ENCODE results near the gene SDK2.

SDK2 gene

GRCh38 chr17:73581379-73581778 is 62.9 kb downstream of the SDK2 start:
- H3K9me3 ChIP-seq (ENCODE audit: control insufficient read depth, insufficient read depth, low read length), result no peaks in the 10 kb centered on the region
- no peaks in the 10 kb centered on the region for H3K36me3 ChIP-seq (ENCODE audit: control insufficient read depth, insufficient read depth, low read length)
- H3K4me1 ChIP-seq (ENCODE audit: control insufficient read depth, insufficient read depth, low read length), result peaks cover 4% of the 10 kb centered on the region
- no peak overlapping the region for H3K4me3 ChIP-seq (ENCODE audit: low read depth, low read length)
- H3K9ac ChIP-seq (ENCODE audit: low read depth, low read length), result no peak overlapping the region
- H3K27me3 ChIP-seq (ENCODE audit: control insufficient read depth, insufficient read depth, low read length), result no peaks in the 10 kb centered on the region

- H3K9ac ChIP-seq (ENCODE audit: low read depth, low read length), result no peak overlapping the region
- no peaks in the 10 kb centered on the region for H3K9me3 ChIP-seq (ENCODE audit: control insufficient read depth, insufficient read depth, low read length)
- H3K4me1 ChIP-seq (ENCODE audit: control insufficient read depth, insufficient read depth, low read length), result no peaks in the 10 kb centered on the region
- H3K36me3 ChIP-seq (ENCODE audit: control insufficient read depth, insufficient read depth, low read length), result no peaks in the 10 kb centered on the region
- H3K4me3 ChIP-seq (ENCODE audit: low read depth, low read length), result no peak overlapping the region
- H3K27me3 ChIP-seq (ENCODE audit: control insufficient read depth, insufficient read depth, low read length), result no peaks in the 10 kb centered on the region
Measured at GRCh38 chr17:73580073-73580710, 64.1 kb downstream of the SDK2 start.

- Histone ChIP-seq H3K4me3 (ENCODE audit: low read depth, low read length) (no peak overlapping the region), H3K36me3 (ENCODE audit: control insufficient read depth, insufficient read depth, low read length) (no peaks in the 10 kb centered on the region), H3K9me3 (ENCODE audit: control insufficient read depth, insufficient read depth, low read length) (no peaks in the 10 kb centered on the region), H3K9ac (ENCODE audit: low read depth, low read length) (no peak overlapping the region), H3K4me1 (ENCODE audit: control insufficient read depth, insufficient read depth, low read length) (no peaks in the 10 kb centered on the region), H3K27me3 (ENCODE audit: control insufficient read depth, insufficient read depth, low read length) (no peaks in the 10 kb centered on the region)
Measured at GRCh38 chr17:73576556-73577098, 67.6 kb downstream of the SDK2 start.

- no peaks in the 10 kb centered on the region for H3K36me3 ChIP-seq (ENCODE audit: control insufficient read depth, insufficient read depth, low read length)
- H3K4me1 ChIP-seq (ENCODE audit: control insufficient read depth, insufficient read depth, low read length), result no peaks in the 10 kb centered on the region
- no peaks in the 10 kb centered on the region for H3K9me3 ChIP-seq (ENCODE audit: control insufficient read depth, insufficient read depth, low read length)
- H3K27me3 ChIP-seq (ENCODE audit: control insufficient read depth, insufficient read depth, low read length), result no peaks in the 10 kb centered on the region
- no peak overlapping the region for H3K9ac ChIP-seq (ENCODE audit: low read depth, low read length)
- H3K4me3 ChIP-seq (ENCODE audit: low read depth, low read length), result no peak overlapping the region
Measured at GRCh38 chr17:73575470-73576221, 68.6 kb downstream of the SDK2 start.

- no peaks in the 10 kb centered on the region for H3K9me3 ChIP-seq (ENCODE audit: control insufficient read depth, insufficient read depth, low read length)
Measured at GRCh38 chr17:73571511-73572130, 72.6 kb downstream of the SDK2 start.

GRCh38 chr17:73569762-73570319 is 74.4 kb downstream of the SDK2 start:
- peaks cover 35% of the 10 kb centered on the region for H3K4me1 ChIP-seq (ENCODE audit: control insufficient read depth, insufficient read depth, low read length)
- no peaks in the 10 kb centered on the region for H3K36me3 ChIP-seq (ENCODE audit: control insufficient read depth, insufficient read depth, low read length)
- no peak overlapping the region for H3K9ac ChIP-seq (ENCODE audit: low read depth, low read length)
- no peak overlapping the region for H3K4me3 ChIP-seq (ENCODE audit: low read depth, low read length)
- no peaks in the 10 kb centered on the region for H3K27me3 ChIP-seq (ENCODE audit: control insufficient read depth, insufficient read depth, low read length)
- H3K9me3 ChIP-seq (ENCODE audit: control insufficient read depth, insufficient read depth, low read length), result no peaks in the 10 kb centered on the region

More at GRCh38 chr17:73571511-73572130, 72.6 kb downstream of the SDK2 start:
- no peaks in the 10 kb centered on the region for H3K27me3 ChIP-seq (ENCODE audit: control insufficient read depth, insufficient read depth, low read length)
- no peaks in the 10 kb centered on the region for H3K36me3 ChIP-seq (ENCODE audit: control insufficient read depth, insufficient read depth, low read length)
- H3K4me1 ChIP-seq (ENCODE audit: control insufficient read depth, insufficient read depth, low read length), result peaks cover 24% of the 10 kb centered on the region
- no peak overlapping the region for H3K9ac ChIP-seq (ENCODE audit: low read depth, low read length)
- no peak overlapping the region for H3K4me3 ChIP-seq (ENCODE audit: low read depth, low read length)

- no peaks in the 10 kb centered on the region for H3K9me3 ChIP-seq (ENCODE audit: control insufficient read depth, insufficient read depth, low read length)
Measured at GRCh38 chr17:73568934-73569333, 75.3 kb downstream of the SDK2 start.

GRCh38 chr17:73566905-73567782 is 77.1 kb downstream of the SDK2 start:
- H3K4me3 ChIP-seq (ENCODE audit: low read depth, low read length), result no peak overlapping the region
- no peaks in the 10 kb centered on the region for H3K9me3 ChIP-seq (ENCODE audit: control insufficient read depth, insufficient read depth, low read length)
- no peaks in the 10 kb centered on the region for H3K36me3 ChIP-seq (ENCODE audit: control insufficient read depth, insufficient read depth, low read length)
- H3K9ac ChIP-seq (ENCODE audit: low read depth, low read length), result no peak overlapping the region
- H3K27me3 ChIP-seq (ENCODE audit: control insufficient read depth, insufficient read depth, low read length), result no peaks in the 10 kb centered on the region
- H3K4me1 ChIP-seq (ENCODE audit: control insufficient read depth, insufficient read depth, low read length), result peaks cover 38% of the 10 kb centered on the region

More at GRCh38 chr17:73568934-73569333, 75.3 kb downstream of the SDK2 start:
- no peaks in the 10 kb centered on the region for H3K36me3 ChIP-seq (ENCODE audit: control insufficient read depth, insufficient read depth, low read length)
- H3K4me3 ChIP-seq (ENCODE audit: low read depth, low read length), result no peak overlapping the region
- no peak overlapping the region for H3K9ac ChIP-seq (ENCODE audit: low read depth, low read length)
- H3K4me1 ChIP-seq (ENCODE audit: control insufficient read depth, insufficient read depth, low read length), result peaks cover 36% of the 10 kb centered on the region
- H3K27me3 ChIP-seq (ENCODE audit: control insufficient read depth, insufficient read depth, low read length), result no peaks in the 10 kb centered on the region

- Histone ChIP-seq H3K4me1 (ENCODE audit: control insufficient read depth, insufficient read depth, low read length) (peaks cover 37% of the 10 kb centered on the region), H3K27me3 (ENCODE audit: control insufficient read depth, insufficient read depth, low read length) (no peaks in the 10 kb centered on the region), H3K9ac (ENCODE audit: low read depth, low read length) (no peak overlapping the region), H3K4me3 (ENCODE audit: low read depth, low read length) (no peak overlapping the region), H3K36me3 (ENCODE audit: control insufficient read depth, insufficient read depth, low read length) (no peaks in the 10 kb centered on the region), H3K9me3 (ENCODE audit: control insufficient read depth, insufficient read depth, low read length) (no peaks in the 10 kb centered on the region)
Measured at GRCh38 chr17:73564843-73565242, 79.4 kb downstream of the SDK2 start.

- peaks cover 22% of the 10 kb centered on the region for H3K4me1 ChIP-seq (ENCODE audit: control insufficient read depth, insufficient read depth, low read length)
- no peaks in the 10 kb centered on the region for H3K27me3 ChIP-seq (ENCODE audit: control insufficient read depth, insufficient read depth, low read length)
- H3K9me3 ChIP-seq (ENCODE audit: control insufficient read depth, insufficient read depth, low read length), result no peaks in the 10 kb centered on the region
- H3K36me3 ChIP-seq (ENCODE audit: control insufficient read depth, insufficient read depth, low read length), result no peaks in the 10 kb centered on the region
- H3K9ac ChIP-seq (ENCODE audit: low read depth, low read length), result no peak overlapping the region
- H3K4me3 ChIP-seq (ENCODE audit: low read depth, low read length), result no peak overlapping the region
Measured at GRCh38 chr17:73562896-73563295, 81.3 kb downstream of the SDK2 start.

- H3K36me3 ChIP-seq (ENCODE audit: control insufficient read depth, insufficient read depth, low read length), result no peaks in the 10 kb centered on the region
- H3K4me3 ChIP-seq (ENCODE audit: low read depth, low read length), result no peak overlapping the region
- no peaks in the 10 kb centered on the region for H3K27me3 ChIP-seq (ENCODE audit: control insufficient read depth, insufficient read depth, low read length)
- H3K4me1 ChIP-seq (ENCODE audit: control insufficient read depth, insufficient read depth, low read length), result peaks cover 9% of the 10 kb centered on the region
- H3K9ac ChIP-seq (ENCODE audit: low read depth, low read length), result no peak overlapping the region
- no peaks in the 10 kb centered on the region for H3K9me3 ChIP-seq (ENCODE audit: control insufficient read depth, insufficient read depth, low read length)
Measured at GRCh38 chr17:73561111-73561510, 83.1 kb downstream of the SDK2 start.
